PC-3 (cell line): ENCODE results near the gene CCDC71L. TPM values are rescaled to one million over a fixed set of nuclear protein-coding genes. Genes with fewer than 3 reads are reported as not detected.

ENCODE experiments used
- ATAC-seq: fragments of 200-7000 bp; cut with Tn5 transposase; 2 replicates; pipeline ENCODE4 v1.9.1; 2020; ENCODE audit warnings: mild to moderate bottlenecking, moderate library complexity
- BruUV-seq: library from RNA; stranded (reverse); fragments of 400-500 nt; replicated peaks from 2 replicates; lab custom pipeline; 2021; lab: Mats Ljungman, UMichigan
- CTCF ChIA-PET: fragments of 300-600 bp; sonication (Branson Sonifier 250); formaldehyde crosslinking; loops from one replicate; lab custom pipeline; 2022; ENCODE audit warnings: antibody characterized with exemption; lab: Charles Lee
- POLR2A ChIA-PET: fragments of 300-600 bp; sonication (Branson Sonifier 250); formaldehyde crosslinking; loops from one replicate; lab custom pipeline; 2022; ENCODE audit warnings: antibody characterized with exemption; ENCODE audit not compliant: unreplicated experiment; lab: Charles Lee
- DNase-seq: peaks from one replicate; pipeline ENCODE4 v3.0.0-alpha.2; 2015
- H2AFZ ChIP-seq: fragments of 300-600 bp; sonication (generic); 2 replicates; pipeline ENCODE4 v1.6.0; 2016; ENCODE audit warnings: antibody characterized with exemption, low read length
- H3F3A ChIP-seq: fragments of 300-600 bp; sonication (generic); one replicate; pipeline ENCODE4 v1.6.0; 2017; ENCODE audit warnings: antibody characterized with exemption, low read length, control low read depth, mild to moderate bottlenecking; ENCODE audit not compliant: unreplicated experiment
- H3K27ac ChIP-seq: fragments of 300-600 bp; sonication (generic); 2 replicates; pipeline ENCODE4 v1.5.1; 2016; ENCODE audit warnings: mild to moderate bottlenecking, low read length
- H3K27me3 ChIP-seq: fragments of 300-600 bp; sonication (generic); 2 replicates; pipeline ENCODE4 v1.6.1; 2016; ENCODE audit warnings: low read length, mixed read lengths
- H3K36me3 ChIP-seq: fragments of 300-600 bp; sonication (generic); 2 replicates; pipeline ENCODE4 v1.6.1; 2016; ENCODE audit warnings: low read depth, mixed run types, low read length, mixed read lengths
- H3K4me1 ChIP-seq: fragments of 300-600 bp; sonication (generic); 2 replicates; pipeline ENCODE4 v1.5.1; 2016; ENCODE audit warnings: low read length; ENCODE audit not compliant: insufficient read depth
- H3K4me2 ChIP-seq: fragments of 300-600 bp; sonication (generic); 2 replicates; pipeline ENCODE4 v1.6.0; 2016; ENCODE audit warnings: low read length
- H3K4me3 ChIP-seq: fragments of 300-600 bp; sonication (generic); 2 replicates; pipeline ENCODE4 v1.5.1; 2016; ENCODE audit warnings: mild to moderate bottlenecking, low read length, mixed read lengths
- H3K79me2 ChIP-seq: fragments of 300-600 bp; sonication (generic); 2 replicates; pipeline ENCODE4 v1.6.1; 2017; ENCODE audit warnings: low read length, mixed read lengths
- H3K9ac ChIP-seq: fragments of 300-600 bp; sonication (generic); 2 replicates; pipeline ENCODE4 v1.6.0; 2016; ENCODE audit warnings: mild to moderate bottlenecking, low read length
- H3K9me2 ChIP-seq: fragments of 300-600 bp; sonication (generic); replicated peaks from 2 replicates; pipeline ENCODE4 v1.6.1; 2016; ENCODE audit warnings: mixed run types, low read length, mixed read lengths
- H3K9me3 ChIP-seq: fragments of 300-600 bp; sonication (generic); 2 replicates; pipeline ENCODE4 v1.6.1; 2016; ENCODE audit warnings: low read length, mixed read lengths
- H4K20me1 ChIP-seq: fragments of 300-600 bp; sonication (generic); 2 replicates; pipeline ENCODE4 v1.6.1; 2016; ENCODE audit warnings: low read length, mixed read lengths
- CTCF ChIP-seq: fragments of 300-600 bp; sonication (generic); conservative IDR thresholded peaks from 2 replicates; pipeline ENCODE4 v1.5.1; 2017; ENCODE audit warnings: antibody characterized with exemption, low read depth, mild to moderate bottlenecking, low read length
- EZH2 ChIP-seq: fragments of 300-600 bp; sonication (generic); IDR thresholded peaks from one replicate; pipeline ENCODE4 v1.6.1; 2017; ENCODE audit warnings: antibody characterized with exemption, mild to moderate bottlenecking, low read length; ENCODE audit not compliant: unreplicated experiment
- EZH2phosphoT487 ChIP-seq: fragments of 300-600 bp; sonication (generic); IDR thresholded peaks from 2 replicates; pipeline ENCODE4 v1.6.1; 2018; ENCODE audit warnings: mild to moderate bottlenecking, antibody characterized with exemption, low read length, borderline replicate concordance
- intact Hi-C: fragments of 100-400 bp; cut with micrococcal nuclease; formaldehyde crosslinking; loops from 2 replicates; pipeline ENCODE4 v1.9.0; 2023
- total RNA-seq: library from RNA; depleted of rRNA; stranded (reverse); fragments of >200 nt; gene quantifications from 2 replicates; pipeline ENCODE4 v1.2.3, GENCODE V29; 2014

Gene CCDC71L
- total RNA-seq, 1 experiment from 2014 or later: 28.6 TPM

- Histone ChIP-seq H3K9me2 (no peaks in the 10 kb centered on the region), H3K9me3 (no peaks in the 10 kb centered on the region), H3K27me3 (no peaks in the 10 kb centered on the region), H2AFZ (peak overlapping the region; percentile 75), H3K4me1 (peaks cover 8% of the 10 kb centered on the region; the same call in 1 of the 2 replicates), H3K9ac (peak overlapping the region; percentile 79), H3K27ac (no peak overlapping the region), H3K36me3 (no peaks in the 10 kb centered on the region), H3F3A (peaks cover 7% of the 10 kb centered on the region), H3K4me3 (peak overlapping the region; percentile 88), H4K20me1 (no peaks in the 10 kb centered on the region), H3K79me2 (peaks cover 17% of the 10 kb centered on the region), H3K4me2 (peak overlapping the region; percentile 92)
- no peak for DNase-seq
- CTCF ChIA-PET: interaction anchor here (2.1 to 3.8 kb wide), 3 partner anchors 77 to 482 kb away, joined by 5 to 50 read pairs (median 17); no protein-coding TSS in a partner anchor
- TSS peak; percentile 69 for BruUV-seq
- POLR2A ChIA-PET: no interaction called here
- TF ChIP-seq EZH2: no peak
- TF ChIP-seq CTCF: no peak
- TF ChIP-seq EZH2phosphoT487: no peak
- intact Hi-C loops: loop anchor here (1.0 kb wide), 1 partner anchor 483 kb away; no protein-coding TSS in a partner anchor
- ATAC-seq: no peak
Observed at GRCh38 chr7:106659166-106659962, 1.6 kb downstream of the CCDC71L start.

- Histone ChIP-seq H3F3A (peaks cover 7% of the 10 kb centered on the region), H3K36me3 (no peaks in the 10 kb centered on the region), H3K9me2 (no peaks in the 10 kb centered on the region), H3K79me2 (peaks cover 17% of the 10 kb centered on the region), H3K4me3 (peak overlapping the region; percentile 88), H3K27ac (no peak overlapping the region), H4K20me1 (no peaks in the 10 kb centered on the region), H3K4me2 (peak overlapping the region; percentile 92), H3K9ac (peak overlapping the region; percentile 79; the same call in 1 of the 2 replicates), H2AFZ (no peak overlapping the region), H3K9me3 (no peaks in the 10 kb centered on the region), H3K27me3 (no peaks in the 10 kb centered on the region), H3K4me1 (peaks cover 8% of the 10 kb centered on the region; the same call in 1 of the 2 replicates)
- no peak for TF ChIP-seq EZH2
- ATAC-seq (no peak), DNase-seq (no peak)
- BruUV-seq: no TSS peak
- intact Hi-C loops: loop anchor here (1.0 kb wide), 1 partner anchor 482 kb away; no protein-coding TSS in a partner anchor
- ChIA-PET CTCF (interaction anchor here (2.1 to 3.8 kb wide), 3 partner anchors 78 to 482 kb away, joined by 5 to 50 read pairs (median 17); no protein-coding TSS in a partner anchor), POLR2A (interaction anchor here (0.5 kb wide), 1 partner anchor 374 kb away, joined by 3 read pairs; the partner anchor contains the start of gene NAMPT)
Observed at GRCh38 chr7:106658316-106659165, 2.4 kb downstream of the CCDC71L start.
